Ishikawa (cell line): ENCODE measurements around the gene ACTN4.

ENCODE experiments used
- EP300 ChIP-seq: IDR thresholded peaks from 2 replicates; pipeline ENCODE4 v1.6.1; 2012; ENCODE audit warnings: borderline replicate concordance
- TAF1 ChIP-seq: IDR thresholded peaks from 2 replicates; pipeline ENCODE4 v1.6.1; 2012; ENCODE audit warnings: low read depth, mild to moderate bottlenecking
- TF ChIP-seq, protein P1 (sequence below): IDR thresholded peaks from 2 replicates; pipeline ENCODE4 v1.6.1; 2012

DNA sequence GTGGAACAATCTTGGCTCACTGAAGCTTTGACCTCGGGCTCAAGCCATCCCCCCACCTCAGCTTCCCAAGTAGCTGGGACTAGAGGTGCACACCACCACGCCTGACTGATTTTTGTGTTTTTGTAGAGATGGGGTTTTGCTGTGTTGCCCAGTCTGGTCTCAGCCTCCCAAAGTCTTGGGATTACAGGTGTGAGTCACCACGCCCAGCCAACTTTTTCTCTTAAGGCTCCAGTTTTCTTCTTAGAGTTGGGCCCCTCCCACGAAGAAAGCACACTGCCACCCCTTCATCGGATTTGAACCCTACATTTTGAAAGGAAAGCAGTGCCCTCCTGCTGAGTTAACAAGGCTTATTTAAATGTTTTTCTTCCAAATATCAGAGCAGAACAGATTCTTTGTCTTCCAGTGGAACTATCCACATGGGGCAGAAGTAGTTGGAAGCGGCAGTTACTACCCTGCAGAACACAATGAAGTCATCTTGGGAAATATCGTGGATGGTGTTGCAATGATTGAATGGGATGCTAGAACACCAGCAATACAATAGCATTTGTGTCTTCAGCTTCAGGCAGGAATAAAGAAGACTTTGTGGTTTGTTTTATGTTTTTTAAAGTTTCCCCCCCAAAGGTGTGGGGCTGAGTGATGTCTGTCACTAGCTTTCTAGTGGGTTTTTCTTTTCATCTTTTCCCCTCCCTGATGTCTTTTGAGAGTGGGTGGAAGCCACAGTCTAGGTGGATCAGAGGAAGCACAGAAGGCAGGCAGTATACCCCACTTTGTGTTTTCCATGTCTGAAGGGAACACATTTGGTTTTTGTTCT lies 8.9 kb downstream of the ACTN4 start:
- TF ChIP-seq, protein P1, sequence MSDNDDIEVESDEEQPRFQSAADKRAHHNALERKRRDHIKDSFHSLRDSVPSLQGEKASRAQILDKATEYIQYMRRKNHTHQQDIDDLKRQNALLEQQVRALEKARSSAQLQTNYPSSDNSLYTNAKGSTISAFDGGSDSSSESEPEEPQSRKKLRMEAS: no peak
- TF ChIP-seq TAF1: no peak
- TF ChIP-seq EP300: no peak
